PC-3 (cell line): Measurements from ENCODE around the gene GYPC.

ENCODE experiments used
- EZH2 ChIP-seq: fragments of 300-600 bp; sonication (generic); IDR thresholded peaks from one replicate; pipeline ENCODE4 v1.6.1; 2017; ENCODE audit warnings: antibody characterized with exemption, mild to moderate bottlenecking, low read length; ENCODE audit not compliant: unreplicated experiment
- EZH2phosphoT487 ChIP-seq: fragments of 300-600 bp; sonication (generic); IDR thresholded peaks from 2 replicates; pipeline ENCODE4 v1.6.1; 2018; ENCODE audit warnings: mild to moderate bottlenecking, antibody characterized with exemption, low read length, borderline replicate concordance
- TF ChIP-seq, protein P1 (sequence below): fragments of 300-600 bp; sonication (generic); conservative IDR thresholded peaks from 2 replicates; pipeline ENCODE4 v1.5.1; 2017; ENCODE audit warnings: antibody characterized with exemption, low read depth, mild to moderate bottlenecking, low read length

DNA sequence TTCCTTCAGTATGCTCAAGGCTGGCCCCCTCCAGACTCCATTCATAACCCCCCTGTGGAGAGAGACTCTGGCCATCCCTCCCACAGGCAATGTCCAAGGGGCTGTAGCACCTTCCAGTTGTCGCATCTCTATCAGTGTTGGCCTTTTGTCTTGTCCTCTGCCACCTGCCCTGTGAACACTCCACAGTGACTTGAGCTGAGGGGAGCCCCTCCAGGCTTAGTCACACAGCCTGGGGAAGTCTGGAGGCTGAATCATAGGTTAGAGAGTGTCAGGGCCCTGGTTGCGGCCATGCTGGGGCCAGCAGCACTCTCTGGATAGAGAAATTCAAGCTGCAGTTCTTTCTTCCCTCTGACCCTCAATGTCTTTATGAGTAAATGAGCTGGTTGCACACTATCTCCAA lies 64.7 kb downstream of the GYPC start:
- TF ChIP-seq, protein P1, sequence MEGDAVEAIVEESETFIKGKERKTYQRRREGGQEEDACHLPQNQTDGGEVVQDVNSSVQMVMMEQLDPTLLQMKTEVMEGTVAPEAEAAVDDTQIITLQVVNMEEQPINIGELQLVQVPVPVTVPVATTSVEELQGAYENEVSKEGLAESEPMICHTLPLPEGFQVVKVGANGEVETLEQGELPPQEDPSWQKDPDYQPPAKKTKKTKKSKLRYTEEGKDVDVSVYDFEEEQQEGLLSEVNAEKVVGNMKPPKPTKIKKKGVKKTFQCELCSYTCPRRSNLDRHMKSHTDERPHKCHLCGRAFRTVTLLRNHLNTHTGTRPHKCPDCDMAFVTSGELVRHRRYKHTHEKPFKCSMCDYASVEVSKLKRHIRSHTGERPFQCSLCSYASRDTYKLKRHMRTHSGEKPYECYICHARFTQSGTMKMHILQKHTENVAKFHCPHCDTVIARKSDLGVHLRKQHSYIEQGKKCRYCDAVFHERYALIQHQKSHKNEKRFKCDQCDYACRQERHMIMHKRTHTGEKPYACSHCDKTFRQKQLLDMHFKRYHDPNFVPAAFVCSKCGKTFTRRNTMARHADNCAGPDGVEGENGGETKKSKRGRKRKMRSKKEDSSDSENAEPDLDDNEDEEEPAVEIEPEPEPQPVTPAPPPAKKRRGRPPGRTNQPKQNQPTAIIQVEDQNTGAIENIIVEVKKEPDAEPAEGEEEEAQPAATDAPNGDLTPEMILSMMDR: no peak
- TF ChIP-seq EZH2: no peak
- TF ChIP-seq EZH2phosphoT487: no peak
